ENCODE results near the gene KMT5C.

- TF ChIP-seq, protein P1, sequence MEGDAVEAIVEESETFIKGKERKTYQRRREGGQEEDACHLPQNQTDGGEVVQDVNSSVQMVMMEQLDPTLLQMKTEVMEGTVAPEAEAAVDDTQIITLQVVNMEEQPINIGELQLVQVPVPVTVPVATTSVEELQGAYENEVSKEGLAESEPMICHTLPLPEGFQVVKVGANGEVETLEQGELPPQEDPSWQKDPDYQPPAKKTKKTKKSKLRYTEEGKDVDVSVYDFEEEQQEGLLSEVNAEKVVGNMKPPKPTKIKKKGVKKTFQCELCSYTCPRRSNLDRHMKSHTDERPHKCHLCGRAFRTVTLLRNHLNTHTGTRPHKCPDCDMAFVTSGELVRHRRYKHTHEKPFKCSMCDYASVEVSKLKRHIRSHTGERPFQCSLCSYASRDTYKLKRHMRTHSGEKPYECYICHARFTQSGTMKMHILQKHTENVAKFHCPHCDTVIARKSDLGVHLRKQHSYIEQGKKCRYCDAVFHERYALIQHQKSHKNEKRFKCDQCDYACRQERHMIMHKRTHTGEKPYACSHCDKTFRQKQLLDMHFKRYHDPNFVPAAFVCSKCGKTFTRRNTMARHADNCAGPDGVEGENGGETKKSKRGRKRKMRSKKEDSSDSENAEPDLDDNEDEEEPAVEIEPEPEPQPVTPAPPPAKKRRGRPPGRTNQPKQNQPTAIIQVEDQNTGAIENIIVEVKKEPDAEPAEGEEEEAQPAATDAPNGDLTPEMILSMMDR (IDR thresholded peaks at IDR 0.05; ENCODE audit: low read depth, low read length), result no peak
- TF ChIP-seq EZH2phosphoT487 (IDR thresholded peaks at IDR 0.05; ENCODE audit: low read depth), result no peak
These were observed 25.3 kb upstream of the KMT5C start for GRCh38 chr19:55314396-55314795.

All from OCI-LY3 (cell line).